ENCODE results near the gene IGSF23.

Gene IGSF23

GRCh38 chr19:44662691-44663385 lies 49.5 kb downstream of the IGSF23 start:
- Histone ChIP-seq H3K4me1 (ENCODE audit: low read length) (no peaks in the 10 kb centered on the region), H4K20me1 (ENCODE audit: insufficient read depth, low read length) (no peaks in the 10 kb centered on the region), H3K4me2 (ENCODE audit: low read depth, low read length) (no peak overlapping the region), H3K27me3 (replicated peaks; ENCODE audit: insufficient read depth, low read length) (no peaks in the 10 kb centered on the region), H3K9me2 (replicated peaks; ENCODE audit: insufficient read depth, low read length) (no peaks in the 10 kb centered on the region), H3F3A (ENCODE audit: insufficient read depth, low read length) (no peaks in the 10 kb centered on the region), H3K79me2 (ENCODE audit: low read length) (no peaks in the 10 kb centered on the region), H2AFZ (ENCODE audit: low read length) (no peak overlapping the region), H3K27ac (ENCODE audit: low read length) (no peak overlapping the region), H3K9ac (ENCODE audit: low read length) (no peak overlapping the region), H3K9me3 (replicated peaks; ENCODE audit: insufficient read depth, low read length) (no peaks in the 10 kb centered on the region), H3K36me3 (replicated peaks; ENCODE audit: insufficient read depth, low read length) (no peaks in the 10 kb centered on the region), H3K4me3 (ENCODE audit: low read length) (no peak overlapping the region)
- DNase-seq = no peak
- no peak for TF ChIP-seq EZH2phosphoT487 (IDR thresholded peaks at IDR 0.05; ENCODE audit: low read length)
- no peak for TF ChIP-seq CTCF (IDR thresholded peaks at IDR 0.05; ENCODE audit: low read length)
- TF ChIP-seq EZH2 (optimal IDR thresholded peaks at IDR 0.05; ENCODE audit: low read depth, low read length) = no peak

- H3K79me2 ChIP-seq (ENCODE audit: low read length) = no peaks in the 10 kb centered on the region
- no peak overlapping the region for H3K27ac ChIP-seq (ENCODE audit: low read length)
- DNase-seq = no peak
- no peaks in the 10 kb centered on the region for H3K27me3 ChIP-seq (replicated peaks; ENCODE audit: insufficient read depth, low read length)
- H2AFZ ChIP-seq (ENCODE audit: low read length) = no peak overlapping the region
- H3K4me1 ChIP-seq (ENCODE audit: low read length) = no peaks in the 10 kb centered on the region
- H3K9ac ChIP-seq (ENCODE audit: low read length) = no peak overlapping the region
- no peaks in the 10 kb centered on the region for H3F3A ChIP-seq (ENCODE audit: insufficient read depth, low read length)
- TF ChIP-seq EZH2phosphoT487 (IDR thresholded peaks at IDR 0.05; ENCODE audit: low read length) (no peak), CTCF (IDR thresholded peaks at IDR 0.05; ENCODE audit: low read length) (no peak), EZH2 (optimal IDR thresholded peaks at IDR 0.05; ENCODE audit: low read depth, low read length) (no peak)
- H3K36me3 ChIP-seq (replicated peaks; ENCODE audit: insufficient read depth, low read length) = no peaks in the 10 kb centered on the region
- no peaks in the 10 kb centered on the region for H4K20me1 ChIP-seq (ENCODE audit: insufficient read depth, low read length)
- no peaks in the 10 kb centered on the region for H3K9me2 ChIP-seq (replicated peaks; ENCODE audit: insufficient read depth, low read length)
- H3K4me2 ChIP-seq (ENCODE audit: low read depth, low read length) = no peak overlapping the region
- H3K4me3 ChIP-seq (ENCODE audit: low read length) = no peak overlapping the region
- no peaks in the 10 kb centered on the region for H3K9me3 ChIP-seq (replicated peaks; ENCODE audit: insufficient read depth, low read length)
Observed at GRCh38 chr19:44663996-44664395, 50.6 kb downstream of the IGSF23 start.

GRCh38 chr19:44664976-44665375 lies 51.6 kb downstream of the IGSF23 start:
- no peaks in the 10 kb centered on the region for H3K79me2 ChIP-seq (ENCODE audit: low read length)
- H3K27ac ChIP-seq (ENCODE audit: low read length) = no peak overlapping the region
- H4K20me1 ChIP-seq (ENCODE audit: insufficient read depth, low read length) = no peaks in the 10 kb centered on the region
- TF ChIP-seq EZH2phosphoT487 (IDR thresholded peaks at IDR 0.05; ENCODE audit: low read length) (no peak), CTCF (IDR thresholded peaks at IDR 0.05; ENCODE audit: low read length) (no peak)
- H3K9me2 ChIP-seq (replicated peaks; ENCODE audit: insufficient read depth, low read length) = no peaks in the 10 kb centered on the region
- H3K36me3 ChIP-seq (replicated peaks; ENCODE audit: insufficient read depth, low read length) = no peaks in the 10 kb centered on the region
- no peak overlapping the region for H3K9ac ChIP-seq (ENCODE audit: low read length)
- DNase-seq = no peak
- H3K9me3 ChIP-seq (replicated peaks; ENCODE audit: insufficient read depth, low read length) = no peaks in the 10 kb centered on the region
- H3F3A ChIP-seq (ENCODE audit: insufficient read depth, low read length) = no peaks in the 10 kb centered on the region
- no peak overlapping the region for H2AFZ ChIP-seq (ENCODE audit: low read length)
- H3K4me1 ChIP-seq (ENCODE audit: low read length) = no peaks in the 10 kb centered on the region
- H3K4me2 ChIP-seq (ENCODE audit: low read depth, low read length) = no peak overlapping the region
- no peak overlapping the region for H3K4me3 ChIP-seq (ENCODE audit: low read length)
- no peaks in the 10 kb centered on the region for H3K27me3 ChIP-seq (replicated peaks; ENCODE audit: insufficient read depth, low read length)
